Neural cell (in vitro differentiated cells): ENCODE measurements around the gene NR2C1. TPM values are rescaled to one million over a fixed set of nuclear protein-coding genes. Genes with fewer than 3 reads are reported as not detected.

ENCODE experiments used
- H2AFZ ChIP-seq: fragments of 200-600, 300-800 bp; sonication (generic), shearing (Covaris generic); 2 replicates; pipeline ENCODE4 v1.6.0; 2014; ENCODE audit warnings: low read depth, mild to moderate bottlenecking, antibody characterized with exemption, low read length, moderate library complexity
- H3F3A ChIP-seq: fragments of 200-600 bp; shearing (Covaris generic); 2 replicates; pipeline ENCODE4 v1.6.1; 2016; ENCODE audit warnings: mild to moderate bottlenecking, moderate library complexity, mixed read lengths, antibody characterized with exemption, low read length; ENCODE audit not compliant: insufficient read depth, poor library complexity, severe bottlenecking
- H3K27ac ChIP-seq: fragments of 200-600, 300-800 bp; sonication (generic), shearing (Covaris generic); 2 replicates; pipeline ENCODE4 v1.5.1; 2014; ENCODE audit warnings: mild to moderate bottlenecking, low read length, moderate library complexity
- H3K27me3 ChIP-seq: fragments of 300-800, 200-600 bp; sonication (generic), shearing (Covaris generic); 2 replicates; pipeline ENCODE4 v1.6.0; 2014; ENCODE audit warnings: mild to moderate bottlenecking, low read depth, low read length, moderate library complexity; ENCODE audit not compliant: insufficient read depth
- H3K36me3 ChIP-seq: fragments of 300-800, 200-600 bp; sonication (generic), shearing (Covaris generic); 2 replicates; pipeline ENCODE4 v1.5.1; 2014; ENCODE audit warnings: mild to moderate bottlenecking, antibody characterized with exemption, low read length, moderate library complexity; ENCODE audit not compliant: insufficient read depth
- H3K4me2 ChIP-seq: fragments of 300-800, 200-600 bp; sonication (generic), shearing (Covaris generic); 2 replicates; pipeline ENCODE4 v1.6.0; 2014; ENCODE audit warnings: mild to moderate bottlenecking, low read length
- H3K4me3 ChIP-seq: fragments of 300-800, 200-600 bp; sonication (generic), shearing (Covaris generic); 2 replicates; pipeline ENCODE4 v1.5.1; 2014; ENCODE audit warnings: mild to moderate bottlenecking, low read length, moderate library complexity
- H3K79me2 ChIP-seq: fragments of 200-600 bp; shearing (Covaris generic); replicated peaks from 2 replicates; pipeline ENCODE4 v1.6.0; 2014; ENCODE audit warnings: mild to moderate bottlenecking, low read length, moderate library complexity; ENCODE audit not compliant: insufficient read depth
- H3K9ac ChIP-seq: fragments of 300-800, 200-600 bp; sonication (generic), shearing (Covaris generic); 2 replicates; pipeline ENCODE4 v1.6.1; 2016; ENCODE audit warnings: mild to moderate bottlenecking, low read length, mixed read lengths
- H3K9me2 ChIP-seq: fragments of 200-600 bp; shearing (Covaris generic); 2 replicates; pipeline ENCODE4 v1.6.1; 2016; ENCODE audit warnings: mild to moderate bottlenecking, low read length, mixed read lengths; ENCODE audit not compliant: insufficient read depth
- H3K9me3 ChIP-seq: fragments of 200-600, 300-800 bp; sonication (generic), shearing (Covaris generic); 2 replicates; pipeline ENCODE4 v1.6.1; 2016; ENCODE audit warnings: mild to moderate bottlenecking, mixed run types, low read length, moderate library complexity, mixed read lengths
- H4K20me1 ChIP-seq: fragments of 200-600 bp; shearing (Covaris generic); 2 replicates; pipeline ENCODE4 v1.6.1; 2016; ENCODE audit warnings: mild to moderate bottlenecking, mixed run types; ENCODE audit not compliant: insufficient read depth
- CTCF ChIP-seq: fragments of 450-650 bp; IDR thresholded peaks from 2 replicates; pipeline ENCODE4 v1.5.1; 2014; ENCODE audit warnings: antibody characterized with exemption, mild to moderate bottlenecking, moderate library complexity; ENCODE audit not compliant: poor library complexity, severe bottlenecking
- EP300 ChIP-seq: fragments of 450-650 bp; conservative IDR thresholded peaks from 2 replicates; pipeline ENCODE4 v1.6.1; 2014; ENCODE audit warnings: antibody characterized with exemption, mild to moderate bottlenecking, moderate library complexity; ENCODE audit not compliant: poor library complexity, severe bottlenecking
- EZH2 ChIP-seq: fragments of 200-600, 300-800 bp; shearing (Covaris generic), sonication (generic); IDR thresholded peaks from 2 replicates; pipeline ENCODE4 v1.6.1; 2014; ENCODE audit warnings: antibody characterized with exemption, low read length, borderline replicate concordance, mild to moderate bottlenecking; ENCODE audit not compliant: insufficient read depth, poor library complexity, severe bottlenecking
- MXI1 ChIP-seq: fragments of 450-650 bp; conservative IDR thresholded peaks from 2 replicates; pipeline ENCODE4 v1.6.1; 2014; ENCODE audit warnings: antibody characterized with exemption, mild to moderate bottlenecking; ENCODE audit not compliant: poor library complexity, severe bottlenecking
- POLR2AphosphoS5 ChIP-seq: IDR thresholded peaks from 2 replicates; pipeline ENCODE4 v1.6.1; 2012
- RAD21 ChIP-seq: fragments of 450-650 bp; conservative IDR thresholded peaks from 2 replicates; pipeline ENCODE4 v1.6.1; 2014; ENCODE audit warnings: antibody characterized with exemption, mild to moderate bottlenecking, moderate library complexity
- SMC3 ChIP-seq: fragments of 450-650 bp; conservative IDR thresholded peaks from 2 replicates; pipeline ENCODE4 v1.6.1; 2014; ENCODE audit warnings: antibody characterized with exemption, mild to moderate bottlenecking, moderate library complexity; ENCODE audit not compliant: poor library complexity
- TAF1 ChIP-seq: IDR thresholded peaks from 2 replicates; pipeline ENCODE4 v1.6.1; 2012; ENCODE audit warnings: low read depth
- polyA plus RNA-seq: library from polyadenylated mRNA; depleted of rRNA; stranded (reverse); fragments of >200 nt; gene quantifications from 2 replicates; pipeline ENCODE4 v1.2.3, GENCODE V29; 2014
- TF ChIP-seq, protein P1 (sequence below): IDR thresholded peaks from 2 replicates; pipeline ENCODE4 v1.6.1; 2012; ENCODE audit warnings: borderline replicate concordance

Gene NR2C1
- polyA plus RNA-seq, 1 donor from 2014 or later, result 137 TPM

DNA sequence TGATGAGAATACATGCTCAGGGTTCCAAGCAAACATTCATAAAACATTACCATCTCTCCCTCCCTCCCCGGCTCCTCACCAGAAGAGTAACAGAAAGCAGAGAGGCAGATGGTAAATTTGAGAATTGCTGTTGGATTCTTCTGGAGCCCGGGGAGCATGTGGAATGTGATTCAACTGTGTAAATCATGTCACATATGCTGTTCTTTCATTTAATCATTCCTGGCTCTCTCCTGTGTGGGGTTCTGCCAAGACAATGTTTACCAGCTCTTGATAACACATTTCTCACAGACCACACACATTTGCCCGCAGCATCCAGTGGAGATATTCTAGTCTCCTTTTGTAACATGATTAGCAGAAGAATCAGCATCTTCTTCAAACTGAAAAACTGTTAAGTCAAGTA is 23.4 kb upstream of the NR2C1 start:
- Histone ChIP-seq H3K36me3 (peaks cover 5% of the 10 kb centered on the region), H2AFZ (no peak overlapping the region), H3K4me2 (no peak overlapping the region), H3K9me2 (no peaks in the 10 kb centered on the region), H4K20me1 (no peaks in the 10 kb centered on the region), H3K4me3 (no peak overlapping the region), H3K9ac (no peak overlapping the region), H3F3A (no peaks in the 10 kb centered on the region), H3K79me2 (no peaks in the 10 kb centered on the region), H3K27ac (no peak overlapping the region), H3K27me3 (no peaks in the 10 kb centered on the region), H3K9me3 (no peaks in the 10 kb centered on the region)
- TF ChIP-seq TAF1, result no peak
- TF ChIP-seq MXI1, result no peak
- TF ChIP-seq RAD21, result no peak
- no peak for TF ChIP-seq SMC3
- TF ChIP-seq, protein P1, sequence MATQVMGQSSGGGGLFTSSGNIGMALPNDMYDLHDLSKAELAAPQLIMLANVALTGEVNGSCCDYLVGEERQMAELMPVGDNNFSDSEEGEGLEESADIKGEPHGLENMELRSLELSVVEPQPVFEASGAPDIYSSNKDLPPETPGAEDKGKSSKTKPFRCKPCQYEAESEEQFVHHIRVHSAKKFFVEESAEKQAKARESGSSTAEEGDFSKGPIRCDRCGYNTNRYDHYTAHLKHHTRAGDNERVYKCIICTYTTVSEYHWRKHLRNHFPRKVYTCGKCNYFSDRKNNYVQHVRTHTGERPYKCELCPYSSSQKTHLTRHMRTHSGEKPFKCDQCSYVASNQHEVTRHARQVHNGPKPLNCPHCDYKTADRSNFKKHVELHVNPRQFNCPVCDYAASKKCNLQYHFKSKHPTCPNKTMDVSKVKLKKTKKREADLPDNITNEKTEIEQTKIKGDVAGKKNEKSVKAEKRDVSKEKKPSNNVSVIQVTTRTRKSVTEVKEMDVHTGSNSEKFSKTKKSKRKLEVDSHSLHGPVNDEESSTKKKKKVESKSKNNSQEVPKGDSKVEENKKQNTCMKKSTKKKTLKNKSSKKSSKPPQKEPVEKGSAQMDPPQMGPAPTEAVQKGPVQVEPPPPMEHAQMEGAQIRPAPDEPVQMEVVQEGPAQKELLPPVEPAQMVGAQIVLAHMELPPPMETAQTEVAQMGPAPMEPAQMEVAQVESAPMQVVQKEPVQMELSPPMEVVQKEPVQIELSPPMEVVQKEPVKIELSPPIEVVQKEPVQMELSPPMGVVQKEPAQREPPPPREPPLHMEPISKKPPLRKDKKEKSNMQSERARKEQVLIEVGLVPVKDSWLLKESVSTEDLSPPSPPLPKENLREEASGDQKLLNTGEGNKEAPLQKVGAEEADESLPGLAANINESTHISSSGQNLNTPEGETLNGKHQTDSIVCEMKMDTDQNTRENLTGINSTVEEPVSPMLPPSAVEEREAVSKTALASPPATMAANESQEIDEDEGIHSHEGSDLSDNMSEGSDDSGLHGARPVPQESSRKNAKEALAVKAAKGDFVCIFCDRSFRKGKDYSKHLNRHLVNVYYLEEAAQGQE, result no peak
- no peak for TF ChIP-seq CTCF
- TF ChIP-seq EZH2, result no peak
- TF ChIP-seq EP300, result no peak
- TF ChIP-seq POLR2AphosphoS5, result no peak

- no peak overlapping the region for H3K4me2 ChIP-seq
- H3K36me3 ChIP-seq, result peaks cover 5% of the 10 kb centered on the region
- H3K27ac ChIP-seq, result no peak overlapping the region
Measured at GRCh38 chr12:95096378-95096777, 23.0 kb upstream of the NR2C1 start.

More at GRCh38 chr12:95096378-95096777, 23.0 kb upstream of the NR2C1 start:
- no peak for TF ChIP-seq TAF1
- TF ChIP-seq EZH2, result no peak
- TF ChIP-seq SMC3, result no peak
- no peak for TF ChIP-seq EP300
- TF ChIP-seq, protein P1, result no peak
- no peak for TF ChIP-seq MXI1
- no peak for TF ChIP-seq RAD21
- TF ChIP-seq CTCF, result no peak
- TF ChIP-seq POLR2AphosphoS5, result no peak
- H3K9ac ChIP-seq, result no peak overlapping the region
- H3K9me2 ChIP-seq, result no peaks in the 10 kb centered on the region
- H3K27me3 ChIP-seq, result no peaks in the 10 kb centered on the region
- no peaks in the 10 kb centered on the region for H3K9me3 ChIP-seq
- H4K20me1 ChIP-seq, result no peaks in the 10 kb centered on the region
- no peaks in the 10 kb centered on the region for H3F3A ChIP-seq
- no peaks in the 10 kb centered on the region for H3K79me2 ChIP-seq
- H2AFZ ChIP-seq, result no peak overlapping the region
- no peak overlapping the region for H3K4me3 ChIP-seq
